ENCODE measurements around the gene ABCG8. TPM values are rescaled to one million over a fixed set of nuclear protein-coding genes. Genes with fewer than 3 reads are reported as not detected.

Gene ABCG8
- polyA plus RNA-seq (2013, experiment 1 of 2; ENCODE audit: insufficient read length), result 0.04 TPM
- polyA plus RNA-seq (2013, experiment 2 of 2; ENCODE audit: insufficient read length), result 0.04 TPM

DNA sequence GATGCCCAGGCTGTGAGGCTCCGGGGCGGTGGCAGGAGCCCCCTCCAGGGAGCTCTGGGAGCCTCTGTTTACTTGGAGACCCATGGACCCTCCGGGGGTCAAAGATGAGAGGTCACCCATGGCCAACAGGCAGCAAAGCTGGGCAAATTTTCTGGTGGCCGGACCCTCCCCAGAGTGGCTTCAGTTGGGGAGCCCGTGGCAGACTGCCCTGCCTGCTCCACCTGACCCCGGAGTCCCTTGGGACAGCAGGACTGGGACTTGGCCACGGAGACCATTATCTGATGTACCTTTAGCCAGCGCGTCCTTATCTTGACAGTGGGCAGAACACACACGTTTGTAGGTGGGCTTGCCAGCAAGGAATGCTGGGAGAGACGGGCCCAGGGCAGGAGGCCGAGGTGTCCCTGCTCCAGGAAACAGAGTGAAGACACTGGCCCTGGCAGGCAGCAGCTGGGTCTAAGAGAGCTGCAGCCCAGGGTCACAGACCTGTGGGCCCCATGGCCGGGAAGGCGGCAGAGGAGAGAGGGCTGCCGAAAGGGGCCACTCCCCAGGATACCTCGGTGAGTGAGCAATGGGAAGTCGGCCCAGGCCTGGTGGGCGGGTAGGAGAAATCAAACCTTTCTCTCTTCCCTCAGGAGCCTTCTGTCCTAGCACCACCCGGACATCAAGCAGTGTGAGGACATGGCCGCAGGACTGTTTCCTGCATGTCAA is at the start of gene ABCG8, which contains the start of gene ABCG5:
Gene ABCG8, plus strand, starts transcription at position 412 of the 708 bp plus-strand sequence. Its CDS starts 83 bp downstream, at position 495.
Gene ABCG5, minus strand, starts transcription at position 280 of the 708 bp plus-strand sequence. Its CDS starts 160 bp downstream, at position 120.
- no peak for DNase-seq

DNA sequence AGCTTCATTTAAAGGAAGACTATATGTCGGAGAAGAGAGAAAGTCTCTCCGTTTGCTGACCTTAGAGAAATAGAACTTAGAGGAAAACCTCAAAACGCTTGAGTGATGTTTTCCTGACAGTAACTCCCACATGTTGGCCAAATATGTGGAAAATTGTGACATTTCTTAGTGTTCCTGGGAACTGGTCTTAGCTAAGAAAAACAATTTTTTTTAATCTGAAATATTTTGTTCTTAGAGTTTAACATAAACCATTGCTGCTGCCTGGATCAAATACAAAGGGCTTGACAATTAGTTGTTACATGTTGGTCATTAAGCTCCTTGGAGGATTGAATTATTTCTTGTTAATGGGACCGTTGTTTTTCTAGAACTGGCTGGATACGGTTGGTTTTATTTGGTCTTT is 48.6 kb upstream of the ABCG8 start:
- DNase-seq, result no peak

DNA sequence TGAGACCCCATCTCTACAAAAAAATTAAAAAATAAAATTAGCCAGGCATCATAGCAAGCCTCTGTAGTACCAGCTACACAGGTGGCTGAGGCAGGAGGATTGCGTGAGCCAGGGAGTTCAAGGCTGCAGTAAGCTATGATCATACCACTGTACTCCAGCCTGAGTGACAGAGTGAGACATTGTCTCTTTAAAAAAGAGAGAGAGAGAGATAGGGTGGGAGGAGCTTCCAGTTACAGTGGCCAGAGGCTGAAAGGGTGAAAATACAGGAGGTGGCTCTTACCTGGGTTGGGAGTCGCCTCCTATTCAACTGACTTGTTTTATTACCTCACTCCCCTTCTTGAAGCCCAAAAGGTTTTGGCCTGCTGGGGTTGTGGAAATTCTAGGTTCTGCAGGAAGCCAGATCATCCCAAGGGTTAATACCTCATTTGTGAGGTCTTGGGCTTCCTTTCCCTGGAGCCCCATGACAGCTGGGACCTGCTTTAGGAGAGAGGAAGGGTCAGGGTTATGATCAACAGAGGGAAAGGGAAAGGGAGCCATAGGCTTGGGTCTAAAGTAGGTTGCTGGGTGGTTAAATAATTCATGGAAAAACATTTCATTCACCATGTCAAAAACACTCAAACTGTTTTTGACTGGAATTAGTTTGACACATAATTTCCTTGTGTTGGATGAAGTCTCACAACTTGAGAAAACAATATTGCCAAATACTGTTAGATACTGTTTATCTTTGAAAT is 47.6 kb upstream of the ABCG8 start:
- no peak for DNase-seq

DNA sequence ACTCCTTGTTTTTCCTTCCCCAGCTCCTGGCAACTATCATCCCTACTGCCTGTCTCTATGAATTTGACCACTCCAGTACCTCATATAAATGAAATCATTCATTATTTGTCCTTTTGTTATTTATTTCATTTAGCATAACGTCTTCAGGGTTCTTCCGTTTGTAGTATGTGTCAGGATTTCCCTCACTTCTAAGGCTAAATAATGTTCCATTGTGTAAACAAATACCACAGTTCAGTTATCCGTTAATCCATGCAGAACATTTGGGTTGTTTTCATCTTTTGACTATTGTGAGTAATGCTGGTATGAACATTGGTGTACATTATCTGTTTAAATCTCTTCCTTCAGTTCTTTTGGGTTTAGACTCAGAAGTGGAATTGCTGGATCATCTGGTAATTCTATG is 46.1 kb upstream of the ABCG8 start:
- no peak for DNase-seq

DNA sequence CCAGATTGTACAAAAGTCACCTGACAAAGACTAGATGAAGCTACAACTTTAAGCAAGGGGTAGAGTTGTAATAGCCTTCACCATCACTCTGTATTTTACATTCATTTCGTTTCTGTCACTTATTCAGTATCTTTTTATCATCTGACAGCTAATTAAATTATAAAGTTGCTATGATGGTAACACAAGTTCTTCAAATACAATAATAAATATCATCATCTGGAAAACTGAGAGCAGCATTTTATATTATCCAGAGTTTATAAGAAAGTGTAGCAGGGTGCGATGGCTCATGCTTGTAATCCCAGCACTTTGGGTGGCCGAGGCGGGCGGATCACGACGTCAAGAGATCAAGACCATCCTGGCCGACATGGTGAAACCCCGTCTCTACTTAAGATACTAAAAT is 43.8 kb upstream of the ABCG8 start:
- DNase-seq, result no peak

DNA sequence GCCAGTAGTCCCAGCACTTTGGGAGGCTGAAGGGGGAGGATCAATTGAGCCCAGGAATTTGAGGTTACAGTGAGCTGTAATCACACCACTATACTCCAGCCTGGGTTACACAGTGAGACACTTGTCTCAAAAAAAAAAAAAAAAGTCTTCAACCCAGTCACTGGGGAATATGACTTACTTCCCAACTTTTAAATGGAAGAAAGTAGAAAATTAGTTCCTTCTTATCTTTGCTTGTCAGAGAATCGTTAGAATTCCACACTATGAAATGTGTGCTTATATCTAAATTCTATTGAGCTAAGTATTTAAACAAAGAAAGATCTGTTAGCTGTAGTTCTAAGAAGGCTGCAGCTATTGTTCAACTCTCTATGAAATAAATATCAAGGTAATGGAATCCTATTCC is 42.6 kb upstream of the ABCG8 start:
- no peak for DNase-seq

DNA sequence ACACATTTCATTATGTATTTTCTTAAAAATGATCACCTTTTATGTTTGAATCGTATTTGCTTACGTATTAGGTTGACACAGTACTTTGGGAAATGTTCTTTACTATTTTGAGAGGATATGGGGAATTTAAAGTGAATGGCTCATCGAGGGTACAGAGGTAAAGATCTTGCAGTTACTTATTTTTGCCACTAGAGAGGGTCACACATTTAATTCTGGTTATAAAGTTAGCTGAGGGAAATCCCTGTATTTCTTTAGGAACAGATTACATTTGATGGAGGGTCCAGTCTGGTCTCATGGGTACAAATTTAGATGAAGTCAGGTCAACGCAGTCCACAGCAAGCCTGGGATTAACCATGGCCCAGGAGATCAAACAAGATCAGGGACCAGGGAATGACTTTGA is 40.5 kb upstream of the ABCG8 start:
- no peak for DNase-seq

DNA sequence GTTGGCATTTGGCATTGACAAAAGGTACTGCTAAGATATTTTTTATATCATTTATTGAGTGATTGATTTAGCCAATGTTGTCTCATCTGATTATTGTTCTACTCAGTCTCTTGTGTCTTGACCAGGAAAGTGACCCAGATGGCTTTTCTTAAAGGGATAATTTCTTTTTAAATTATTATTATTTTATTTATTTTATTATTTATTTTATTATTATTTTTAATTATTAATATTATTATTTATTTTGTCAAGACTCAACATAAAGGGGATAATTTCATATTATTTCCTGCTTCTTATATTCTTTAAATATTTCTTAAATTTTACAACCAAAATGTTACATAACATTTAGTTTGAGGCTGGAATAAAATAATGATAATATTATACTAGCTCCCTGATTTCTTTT is 37.9 kb upstream of the ABCG8 start:
- DNase-seq, result no peak

DNA sequence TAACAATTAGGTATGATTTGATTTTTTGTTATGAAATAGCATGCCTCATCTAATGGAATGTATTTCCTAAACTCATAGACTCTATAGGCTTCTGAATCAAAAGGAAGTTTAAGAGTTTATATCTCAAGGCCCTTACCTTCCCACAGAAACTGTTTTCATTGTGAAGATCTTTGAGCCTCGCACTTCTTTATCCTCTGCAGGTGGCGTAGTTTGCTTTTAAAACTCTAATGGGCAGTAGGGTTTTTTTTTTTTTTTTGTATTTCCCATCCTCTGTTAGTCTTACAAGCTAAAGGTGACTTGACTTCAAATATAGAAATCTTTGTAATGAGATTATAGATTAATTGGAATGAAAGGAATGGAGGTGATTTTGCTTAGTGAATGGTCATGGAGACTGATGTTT is 36.6 kb upstream of the ABCG8 start:
- DNase-seq, result no peak

DNA sequence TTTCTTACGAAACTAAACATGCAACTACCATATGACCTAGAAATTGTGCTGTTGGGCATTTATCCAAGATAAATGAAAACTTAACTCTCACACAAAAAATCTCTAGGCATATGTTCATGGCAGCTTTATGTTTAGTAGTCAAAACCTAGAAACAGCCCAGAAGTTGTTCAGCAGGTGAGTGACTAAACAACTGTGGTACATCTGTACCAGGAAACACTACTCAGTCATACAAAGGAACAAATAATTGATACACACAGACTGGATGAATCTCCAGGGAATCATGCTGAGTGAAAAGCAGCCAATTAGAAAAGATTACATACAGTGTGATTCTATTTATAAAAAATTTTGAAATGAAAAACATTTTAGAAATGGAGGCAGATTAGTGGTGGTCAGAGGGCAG is 35.7 kb upstream of the ABCG8 start:
- no peak for DNase-seq

DNA sequence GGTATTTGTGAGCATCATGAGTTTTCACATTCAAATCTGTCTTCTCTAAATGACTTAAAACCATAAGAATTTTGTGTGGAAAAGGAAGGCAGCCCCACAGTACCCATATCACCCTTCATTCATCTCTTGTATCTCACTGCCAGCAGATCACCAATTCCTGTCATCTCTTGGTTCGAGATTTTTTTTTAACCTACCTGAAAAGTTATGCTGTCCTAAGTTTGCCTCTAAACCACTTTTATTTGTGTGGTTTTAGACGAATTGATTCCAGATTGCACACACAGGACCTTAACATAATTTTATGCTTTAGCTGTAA is 32.1 kb upstream of the ABCG8 start:
- DNase-seq, result no peak

DNA sequence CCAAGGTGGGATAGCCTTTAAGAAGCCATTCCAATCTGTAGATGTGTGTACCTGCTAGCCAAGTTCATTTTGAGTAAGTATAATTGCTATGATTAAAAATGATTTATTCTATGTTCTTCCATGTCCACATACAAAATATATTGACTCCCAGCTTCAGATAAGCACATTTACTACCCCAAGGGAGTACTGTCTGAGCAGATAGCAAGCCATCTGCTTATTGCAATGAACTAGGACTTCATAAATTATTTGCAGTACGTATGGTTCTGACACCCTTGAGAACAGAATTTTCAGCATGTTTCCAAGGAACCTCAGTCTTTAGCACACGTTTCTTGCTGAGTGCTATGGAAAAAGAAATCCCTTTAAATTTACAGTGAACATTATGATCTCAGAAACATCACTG is 28.3 kb upstream of the ABCG8 start:
- no peak for DNase-seq

DNA sequence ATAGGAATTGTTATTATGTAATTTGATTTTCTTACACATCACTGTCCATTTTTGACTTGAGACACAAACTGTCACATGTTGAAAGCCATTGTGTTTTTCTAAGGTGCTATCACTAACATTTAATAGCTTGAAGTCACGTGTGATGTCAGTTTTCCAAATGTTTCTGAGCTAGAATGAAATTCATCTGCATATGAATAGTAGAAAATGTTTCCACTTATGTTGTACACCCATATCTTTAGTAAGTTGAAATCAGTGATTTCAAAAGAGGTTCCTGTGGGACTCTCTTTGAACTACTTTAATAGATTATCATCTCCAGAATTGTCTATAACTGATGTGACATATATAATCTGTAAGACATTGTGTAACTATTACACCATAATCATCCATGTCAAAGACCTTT is 27.9 kb upstream of the ABCG8 start:
- DNase-seq, result no peak

DNA sequence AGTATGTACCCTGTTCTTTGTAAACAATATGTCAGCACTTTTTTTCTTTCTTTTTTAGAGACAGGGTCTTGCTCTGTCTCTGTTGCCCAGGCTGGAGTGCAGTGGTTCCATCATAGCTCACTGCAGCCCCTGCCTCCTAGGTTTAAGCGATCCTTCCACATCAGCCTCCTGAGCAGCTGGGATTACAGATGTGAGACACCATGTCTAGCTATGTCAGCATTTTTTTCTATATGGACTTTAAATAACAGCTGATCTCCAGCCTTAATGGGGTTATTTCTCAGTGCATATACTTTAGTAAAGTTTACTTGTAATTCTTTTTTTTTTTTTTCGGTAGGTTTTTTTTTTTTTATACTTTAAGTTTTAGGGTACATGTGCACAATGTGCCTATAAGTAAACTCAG is 26.8 kb upstream of the ABCG8 start:
- no peak for DNase-seq

DNA sequence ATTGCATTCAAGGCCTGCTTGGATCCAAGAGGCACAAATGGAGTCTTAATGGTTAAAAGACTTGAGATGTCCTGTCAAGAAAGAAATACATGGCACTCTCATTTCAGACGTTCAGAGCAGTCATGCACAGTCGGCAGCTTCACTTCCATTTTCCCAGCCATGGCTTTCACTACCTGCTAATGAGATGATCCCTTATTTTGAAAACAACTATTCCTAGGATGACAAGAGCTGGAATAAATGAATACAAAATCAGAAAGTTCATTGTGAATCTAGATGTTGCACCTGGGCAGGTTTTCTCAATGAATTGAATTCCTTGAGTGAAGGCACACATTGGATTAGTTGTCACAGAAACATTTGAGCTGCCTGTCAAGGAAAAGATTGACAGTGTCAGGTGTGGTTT is 25.8 kb upstream of the ABCG8 start:
- no peak for DNase-seq

DNA sequence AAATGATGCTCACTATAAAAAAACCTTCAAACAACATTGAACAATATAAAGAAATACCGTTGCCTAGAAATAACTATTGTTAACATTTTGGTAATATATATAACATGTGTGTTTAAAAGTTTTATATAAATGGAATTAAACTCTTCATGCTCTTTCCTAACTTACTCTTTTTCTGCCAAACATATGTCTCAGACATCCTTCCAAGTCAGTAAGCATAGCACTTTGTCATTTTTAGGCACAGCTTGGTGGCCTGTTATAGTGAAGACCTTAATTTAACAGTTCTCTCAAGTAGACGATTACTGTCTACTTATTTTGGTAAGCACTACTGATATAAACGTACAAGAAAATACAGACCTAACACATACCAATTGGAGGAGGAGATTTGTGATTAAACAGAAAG is 24.1 kb upstream of the ABCG8 start:
- DNase-seq, result no peak

DNA sequence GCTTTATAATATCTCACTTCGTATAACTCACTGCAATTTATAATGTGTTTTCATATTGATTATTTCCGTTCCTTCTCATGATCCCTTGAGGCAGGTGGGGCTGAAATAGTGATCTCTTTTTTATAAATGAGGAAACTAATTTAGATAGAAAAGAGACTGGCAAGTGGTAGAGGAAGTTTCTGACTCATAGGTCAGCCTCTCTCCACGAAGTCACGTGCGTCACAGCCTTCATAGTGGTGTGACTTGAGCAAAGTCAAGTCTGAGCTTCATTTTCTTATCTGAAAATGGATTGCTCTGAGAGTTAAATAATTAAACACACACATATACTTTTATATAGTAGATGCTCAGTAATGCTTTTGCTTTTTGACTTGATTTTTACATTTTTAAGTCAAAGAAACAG is 20.0 kb upstream of the ABCG8 start:
- DNase-seq, result peak; percentile 4

DNA sequence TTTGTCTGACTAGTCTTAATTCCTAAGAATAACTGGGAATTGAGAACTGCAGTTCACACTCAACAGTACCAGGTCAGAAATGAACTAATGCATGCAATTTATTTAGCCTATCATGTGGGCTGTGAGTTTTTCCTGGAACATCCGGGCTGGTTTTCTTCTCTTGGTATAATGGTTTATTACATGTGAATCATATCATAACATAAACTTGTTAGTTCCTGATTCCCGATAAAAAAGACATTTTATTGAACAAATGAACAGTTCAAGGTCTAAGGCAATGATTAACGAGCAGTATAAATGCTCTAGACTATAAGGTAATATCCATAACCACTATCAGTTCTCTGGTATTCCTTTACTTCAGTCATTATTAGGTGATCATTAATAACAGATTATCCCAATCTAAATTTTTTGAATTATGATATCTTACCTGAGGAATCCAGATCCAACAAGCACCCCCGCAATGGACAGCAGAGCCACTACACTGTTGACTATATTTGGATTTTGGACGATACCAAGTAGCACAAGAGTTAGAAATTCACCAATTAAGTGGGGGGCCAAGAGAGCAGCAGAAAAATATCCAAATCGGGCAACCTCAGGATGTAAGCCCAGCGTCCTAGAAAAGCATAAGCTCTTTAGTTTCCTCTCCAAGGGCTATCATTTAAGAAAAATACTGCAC is 19.1 kb upstream of the ABCG8 start:
- DNase-seq, result no peak

DNA sequence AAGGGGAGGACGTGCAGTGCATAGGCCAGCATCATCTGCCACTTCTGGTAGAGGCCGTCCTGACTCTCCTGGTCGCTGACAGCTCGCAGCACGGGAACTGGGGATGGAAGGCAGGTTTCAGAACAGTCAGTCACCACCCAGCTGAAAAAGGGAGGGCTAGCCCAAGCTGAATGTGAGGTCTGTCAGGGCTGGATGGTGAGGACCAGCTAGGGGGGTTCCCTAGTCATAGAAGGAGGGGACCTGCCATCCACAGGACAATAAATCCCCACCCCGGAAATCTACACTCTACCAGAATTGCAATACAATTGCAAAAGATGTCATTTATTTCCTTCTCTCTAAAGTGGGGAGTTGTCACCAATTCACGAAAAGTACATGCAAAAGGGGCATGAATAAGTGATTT is 15.9 kb upstream of the ABCG8 start:
- DNase-seq, result no peak

DNA sequence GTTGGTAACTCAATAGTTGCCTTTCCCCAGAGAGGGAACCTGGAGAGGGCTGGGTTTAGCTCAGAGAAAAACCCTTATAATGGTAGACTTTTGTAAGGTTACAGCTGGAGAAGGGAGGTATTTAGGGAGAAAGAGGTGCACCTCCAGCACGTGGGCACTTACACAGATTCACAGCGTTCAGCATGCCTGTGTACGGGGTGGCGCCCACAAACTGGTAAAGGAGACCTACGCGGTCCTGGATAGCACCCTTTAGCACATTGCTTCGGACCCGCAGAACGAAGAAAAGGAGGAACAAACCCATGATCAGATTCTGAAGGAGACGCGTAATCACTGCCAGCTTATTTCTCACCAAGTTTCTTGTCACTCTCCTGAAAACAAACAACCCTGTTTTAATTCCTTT is 15.0 kb upstream of the ABCG8 start:
- no peak for DNase-seq

DNA sequence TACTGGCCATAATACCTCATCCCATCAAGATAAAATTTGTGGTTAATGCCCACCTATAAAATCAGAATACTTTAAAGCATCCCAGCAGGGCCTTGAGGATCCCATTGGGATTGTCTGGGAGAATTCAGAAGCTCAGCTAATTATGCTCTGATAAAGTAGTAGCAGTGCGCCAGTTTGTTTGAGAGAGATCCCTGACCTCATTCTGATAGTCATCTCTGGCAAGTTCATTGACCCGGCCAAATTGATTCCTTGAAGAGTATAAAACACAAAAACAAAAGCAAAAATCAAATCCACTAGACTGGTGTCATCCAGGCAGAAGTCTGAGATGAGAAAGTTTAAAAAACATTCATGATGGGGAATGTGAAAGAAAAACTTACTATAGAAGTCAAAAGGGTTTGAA is 14.3 kb upstream of the ABCG8 start:
- DNase-seq, result no peak

DNA sequence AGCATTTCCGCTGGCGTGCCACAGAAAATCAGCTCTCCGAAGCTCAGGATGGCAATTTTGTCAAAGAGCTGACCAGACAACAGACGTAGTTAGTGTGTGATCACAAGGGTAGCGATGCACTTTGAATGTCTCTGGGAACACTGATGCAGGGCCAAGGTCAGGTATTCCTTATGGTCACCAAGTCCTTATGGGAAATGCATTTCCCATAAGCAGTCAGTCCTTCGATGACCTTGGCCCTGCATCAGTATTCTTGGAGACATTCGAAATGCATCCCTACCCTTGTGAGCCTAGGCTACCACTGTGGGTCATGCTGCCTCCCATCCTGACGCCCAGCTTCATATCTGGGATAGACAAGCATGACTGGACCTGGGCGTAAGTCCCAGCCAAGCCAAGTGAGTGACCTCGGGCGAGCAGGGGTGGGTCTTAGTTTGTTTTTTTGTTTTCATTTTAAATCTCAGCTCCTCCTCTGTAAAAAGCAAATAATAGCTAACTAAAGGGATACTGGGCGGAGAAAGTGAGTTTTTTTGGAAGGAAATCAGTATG is 13.7 kb upstream of the ABCG8 start:
- DNase-seq, result no peak

DNA sequence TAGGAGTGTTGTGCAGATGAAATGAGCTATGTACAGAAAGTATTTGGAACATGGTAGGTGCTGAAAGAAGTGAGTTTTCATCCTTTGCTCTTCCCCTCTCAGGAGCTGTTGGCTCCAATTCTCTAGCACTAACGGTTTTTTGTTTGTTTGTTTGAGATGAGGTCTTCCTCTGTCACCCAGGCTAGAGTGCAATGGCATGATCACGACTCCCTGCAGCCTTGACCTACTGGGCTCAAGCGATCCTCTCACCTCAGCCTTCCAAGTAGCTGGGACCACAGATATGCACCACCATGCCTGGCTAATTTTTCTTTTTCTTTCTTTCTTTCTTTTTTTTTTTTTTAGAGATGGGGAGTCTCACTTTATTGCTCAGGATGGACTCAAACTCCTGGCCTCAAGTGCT is 12.9 kb upstream of the ABCG8 start:
- no peak for DNase-seq

Data from fibroblast of skin of abdomen (primary cell).